Stimulated activated CD4-positive, alpha-beta T cell treated with anti-CD3 and anti-CD28 coated beads, TNF-alpha, amount 100 ng/mL, for 4 hours (primary cell): ENCODE measurements around the gene ADGRD2.
"Not testable (repeated sequence)": the region's sequence is repeated elsewhere in the genome, so short reads cannot be mapped to it uniquely, and the experiment has no call there.

Source experiments
- DNase-seq, 3 experiments: peaks; one replicate each; pipeline ENCODE4 v3.0.0-alpha.2; 2020; ENCODE audit warnings: low read depth in 3 of 3

Gene ADGRD2

GRCh38 chr9:124450241-124450924, at the start of gene ADGRD2:
Gene ADGRD2 (plus strand): TSS chr9:124450451. CDS start chr9:124451667, 1,216 bp downstream.
- no peak for DNase-seq

GRCh38 chr9:124403246-124403645, 47.0 kb upstream of the ADGRD2 start:
- no peak for DNase-seq

GRCh38 chr9:124409410-124409809, 40.8 kb upstream of the ADGRD2 start:
- DNase-seq, result no peak

GRCh38 chr9:124410321-124410913, 39.8 kb upstream of the ADGRD2 start:
- DNase-seq, result no peak

- no peak for DNase-seq
These were observed 38.6 kb upstream of the ADGRD2 start for GRCh38 chr9:124411514-124412227.

- no peak for DNase-seq
These were observed 38.0 kb upstream of the ADGRD2 start for GRCh38 chr9:124412228-124412575.

GRCh38 chr9:124414612-124415011, 35.6 kb upstream of the ADGRD2 start:
- DNase-seq, result no peak

- DNase-seq, result peak; percentile 93 to 96 (median 96)
These were observed 35.0 kb upstream of the ADGRD2 start, which contains the start of gene PSMB7 for GRCh38 chr9:124415102-124415851. Gene PSMB7 (minus strand): TSS chr9:124415442. CDS start chr9:124415425, 17 bp downstream.

GRCh38 chr9:124415852-124416484, 34.3 kb upstream of the ADGRD2 start:
- no peak for DNase-seq

GRCh38 chr9:124419832-124420489, 30.3 kb upstream of the ADGRD2 start:
- no peak for DNase-seq

GRCh38 chr9:124420991-124421543, 29.2 kb upstream of the ADGRD2 start:
- DNase-seq, result no peak

- no peak for DNase-seq
These were observed 27.1 kb upstream of the ADGRD2 start for GRCh38 chr9:124423155-124423554.

GRCh38 chr9:124423591-124423990, 26.7 kb upstream of the ADGRD2 start:
- DNase-seq, result no peak

- DNase-seq, result not testable (repeated sequence)
These were observed 24.5 kb upstream of the ADGRD2 start for GRCh38 chr9:124425733-124426132.

- DNase-seq, result no peak
These were observed 23.9 kb upstream of the ADGRD2 start for GRCh38 chr9:124426361-124426760.

GRCh38 chr9:124427281-124427680, 23.0 kb upstream of the ADGRD2 start:
- no peak for DNase-seq

GRCh38 chr9:124428751-124429529, 21.3 kb upstream of the ADGRD2 start:
- no peak for DNase-seq

- DNase-seq, result no peak
These were observed 20.8 kb upstream of the ADGRD2 start for GRCh38 chr9:124429530-124429867.

- no peak for DNase-seq
These were observed 13.9 kb upstream of the ADGRD2 start for GRCh38 chr9:124436320-124436719.

- no peak for DNase-seq
These were observed 13.2 kb upstream of the ADGRD2 start for GRCh38 chr9:124437086-124437485.
